Epithelial cell of prostate (primary cell): Measurements from ENCODE around the gene UCK1.
A peak's percentile ranks its signal among the peaks of the same experiment; 100 is the strongest.

Source experiments
- DNase-seq: peaks from one replicate; pipeline ENCODE4 v3.0.0-alpha.2; 2011; ENCODE audit warnings: low read depth, low spot score
- H3K27ac ChIP-seq: fragments of 450-650 bp; 2 replicates; pipeline ENCODE4 v1.5.1; 2017; ENCODE audit warnings: mild to moderate bottlenecking

The UCK1 gene

GRCh38 chr9:131500939-131501541 is 30.0 kb downstream of the UCK1 start:
- H3K27ac ChIP-seq = peak overlapping the region; percentile 10
- DNase-seq = peak; percentile 69

GRCh38 chr9:131500377-131500776 is 30.7 kb downstream of the UCK1 start:
- DNase-seq = no peak
- H3K27ac ChIP-seq = peak overlapping the region; percentile 10

- H3K27ac ChIP-seq = no peak overlapping the region
- no peak for DNase-seq
Observed at GRCh38 chr9:131499254-131499767, 31.8 kb downstream of the UCK1 start.

- DNase-seq = no peak
- no peak overlapping the region for H3K27ac ChIP-seq
Observed at GRCh38 chr9:131496844-131497405, 34.1 kb downstream of the UCK1 start.

- H3K27ac ChIP-seq = no peak overlapping the region
- DNase-seq = no peak
Observed at GRCh38 chr9:131495785-131496184, 35.3 kb downstream of the UCK1 start.

GRCh38 chr9:131494296-131494870 is 36.7 kb downstream of the UCK1 start:
- H3K27ac ChIP-seq = no peak overlapping the region
- DNase-seq = no peak

- no peak overlapping the region for H3K27ac ChIP-seq
- DNase-seq = no peak
Observed at GRCh38 chr9:131492070-131492469, 39.0 kb downstream of the UCK1 start.

GRCh38 chr9:131491001-131491710 is 39.9 kb downstream of the UCK1 start:
- no peak overlapping the region for H3K27ac ChIP-seq
- DNase-seq = no peak

- no peak overlapping the region for H3K27ac ChIP-seq
- no peak for DNase-seq
Observed at GRCh38 chr9:131490514-131490913, 40.5 kb downstream of the UCK1 start.

GRCh38 chr9:131487621-131488031 is 43.4 kb downstream of the UCK1 start:
- H3K27ac ChIP-seq = no peak overlapping the region
- no peak for DNase-seq

- DNase-seq = no peak
- H3K27ac ChIP-seq = no peak overlapping the region
Observed at GRCh38 chr9:131487001-131487400, 44.1 kb downstream of the UCK1 start.

GRCh38 chr9:131485728-131486422 is 45.2 kb downstream of the UCK1 start:
- no peak for DNase-seq

GRCh38 chr9:131485206-131485605 is 45.9 kb downstream of the UCK1 start:
- DNase-seq = no peak
- no peak overlapping the region for H3K27ac ChIP-seq

More at GRCh38 chr9:131485728-131486422, 45.2 kb downstream of the UCK1 start:
- H3K27ac ChIP-seq = no peak overlapping the region

- DNase-seq = no peak
- H3K27ac ChIP-seq = no peak overlapping the region
Observed at GRCh38 chr9:131484560-131485185, 46.4 kb downstream of the UCK1 start.

- no peak overlapping the region for H3K27ac ChIP-seq
- no peak for DNase-seq
Observed at GRCh38 chr9:131484051-131484445, 47.0 kb downstream of the UCK1 start.

GRCh38 chr9:131483319-131484050 is 47.6 kb downstream of the UCK1 start:
- DNase-seq = no peak
- H3K27ac ChIP-seq = no peak overlapping the region

- no peak overlapping the region for H3K27ac ChIP-seq
- DNase-seq = no peak
Observed at GRCh38 chr9:131482343-131483006, 48.6 kb downstream of the UCK1 start.

GRCh38 chr9:131481441-131482342 is 49.4 kb downstream of the UCK1 start:
- no peak overlapping the region for H3K27ac ChIP-seq
- no peak for DNase-seq
